Sigmoid colon (tissue), 4 donors: Measurements from ENCODE around the gene SYNE2.

Source experiments
- CTCF ChIP-seq, 4 experiments: fragments of 450-650 bp in 3 of 4; fragments of 200-600 bp in 1 of 4; IDR thresholded peaks; one replicate each; pipeline ENCODE4 v1.5.1; 2016 to 2019; ENCODE audit warnings: antibody characterized with exemption in 4 of 4, mild to moderate bottlenecking in 3 of 4, moderate library complexity in 2 of 4
- EP300 ChIP-seq, 4 donors: sonication (generic); formaldehyde crosslinking; IDR thresholded peaks; one replicate each; pipeline ENCODE4 v1.6.1; 2017; ENCODE audit warnings: antibody characterized with exemption in 4 of 4
- POLR2A ChIP-seq, 2 donors: fragments of 450-650 bp; IDR thresholded peaks; one replicate each; pipeline ENCODE4 v1.6.1; 2016; ENCODE audit warnings: antibody characterized with exemption in 2 of 2, mild to moderate bottlenecking in 2 of 2, moderate library complexity in 2 of 2
- POLR2AphosphoS5 ChIP-seq, 4 donors: sonication (generic); formaldehyde crosslinking; IDR thresholded peaks; one replicate each; pipeline ENCODE4 v1.6.1; 2017; ENCODE audit warnings: antibody characterized with exemption in 4 of 4

- no peak for TF ChIP-seq POLR2A (IDR thresholded peaks at IDR 0.05)
- TF ChIP-seq EP300 (IDR thresholded peaks at IDR 0.05): no peak
- TF ChIP-seq CTCF (IDR thresholded peaks at IDR 0.05): no peak
- no peak for TF ChIP-seq POLR2AphosphoS5 (IDR thresholded peaks at IDR 0.05)
Measured at GRCh38 chr14:63923422-63923752, 70.6 kb downstream of the SYNE2 start.
